OCI-LY3 (cell line): Measurements from ENCODE around the gene ST7.

Source experiments
- CTCF ChIP-seq: fragments of 200-600, 300-600 bp; sonication (generic); IDR thresholded peaks from 2 replicates; pipeline ENCODE4 v1.5.1; 2014; ENCODE audit warnings: antibody characterized with exemption, low read length, low read depth
- EZH2phosphoT487 ChIP-seq: fragments of 200-600 bp; shearing (Covaris generic); IDR thresholded peaks from 2 replicates; pipeline ENCODE4 v1.6.1; 2018; ENCODE audit warnings: antibody characterized with exemption, mixed run types, low read depth

GRCh38 chr7:116929021-116929420 is 24.3 kb upstream of the ST7 start:
- TF ChIP-seq CTCF (no peak), EZH2phosphoT487 (no peak)
